Fibroblast of lung (primary cell): ENCODE data around the gene SCFD2. TPM values are rescaled to one million over a fixed set of nuclear protein-coding genes. Genes with fewer than 3 reads are reported as not detected.

Experiments
- DNase-seq, 2 donors: peaks; one replicate each; pipeline versions ENCODE4 v3.0.0 to v3.0.0-alpha.2; 2010; ENCODE audit warnings: low read depth in 2 of 2
- H2AFZ ChIP-seq: 2 replicates; pipeline ENCODE4 v1.5.1; 2012; ENCODE audit warnings: low read length, control low read depth, inconsistent platforms
- H3K27ac ChIP-seq: 2 replicates; pipeline ENCODE4 v1.5.1; 2011; ENCODE audit warnings: low read length, control low read depth; ENCODE audit not compliant: insufficient read depth
- H3K27me3 ChIP-seq: 2 replicates; pipeline ENCODE4 v1.5.1; 2011; ENCODE audit warnings: mild to moderate bottlenecking, low read length; ENCODE audit not compliant: control insufficient read depth, insufficient read depth
- H3K36me3 ChIP-seq: 2 replicates; pipeline ENCODE4 v1.5.1; 2011; ENCODE audit warnings: low read length; ENCODE audit not compliant: control insufficient read depth, insufficient read depth
- H3K4me1 ChIP-seq: 2 replicates; pipeline ENCODE4 v1.5.1; 2011; ENCODE audit warnings: low read length; ENCODE audit not compliant: control insufficient read depth, insufficient read depth; ENCODE audit errors: extremely low read depth
- H3K4me2 ChIP-seq: 2 replicates; pipeline ENCODE4 v1.5.1; 2011; ENCODE audit warnings: low read length, control low read depth; ENCODE audit not compliant: insufficient read depth; ENCODE audit errors: extremely low read depth
- H3K4me3 ChIP-seq, 4 experiments: fragments of 200-600 bp in 1 of 4; sonication (generic) in 1 of 4; replicated peaks in 1 of 4; 2 replicates each; pipeline ENCODE4 v1.5.1; 2011 to 2016; ENCODE audit warnings: low read length in 4 of 4, low read depth in 3 of 4, mild to moderate bottlenecking in 3 of 4, control low read depth in 2 of 4, inconsistent platforms in 1 of 4, mixed read lengths in 1 of 4; ENCODE audit not compliant: insufficient read depth in 1 of 4; ENCODE audit errors: control extremely low read depth in 1 of 4
- H3K79me2 ChIP-seq: 2 replicates; pipeline ENCODE4 v1.5.1; 2012; ENCODE audit warnings: mild to moderate bottlenecking, low read length, inconsistent platforms; ENCODE audit not compliant: control insufficient read depth, insufficient read depth
- H3K9ac ChIP-seq: 2 replicates; pipeline ENCODE4 v1.5.1; 2011; ENCODE audit warnings: mild to moderate bottlenecking, low read length, control low read depth; ENCODE audit not compliant: insufficient read depth
- H3K9me3 ChIP-seq: 2 replicates; pipeline ENCODE4 v1.5.1; 2012; ENCODE audit warnings: low read depth, low read length; ENCODE audit not compliant: control insufficient read depth, insufficient read depth
- H4K20me1 ChIP-seq: 2 replicates; pipeline ENCODE4 v1.5.1; 2011; ENCODE audit warnings: low read length; ENCODE audit not compliant: control insufficient read depth, insufficient read depth; ENCODE audit errors: extremely low read depth
- CTCF ChIP-seq, 2 donors: IDR thresholded peaks in 1 of 2; conservative IDR thresholded peaks in 1 of 2; 1 replicate in 1 of 2; 2 replicates in 1 of 2; pipeline ENCODE4 v1.5.1; 2011 to 2012; ENCODE audit warnings: low read length in 2 of 2, control low read depth in 1 of 2, inconsistent platforms in 1 of 2, low read depth in 1 of 2, mild to moderate bottlenecking in 1 of 2
- EZH2 ChIP-seq: IDR thresholded peaks from 2 replicates; pipeline ENCODE4 v1.5.1; 2012; ENCODE audit warnings: low read length, control low read depth, mild to moderate bottlenecking; ENCODE audit errors: missing control alignments
- polyA plus RNA-seq, 2 donors: library from polyadenylated mRNA; depleted of rRNA in 1 of 2; stranded (reverse) in 1 of 2; unstranded in 1 of 2; fragments of >200 nt; gene quantifications; 2 replicates each; pipeline ENCODE4 v1.2.1, GENCODE V29; 2011 to 2012; ENCODE audit warnings: missing spikeins in 1 of 2
- total RNA-seq: library from RNA; depleted of rRNA; stranded (reverse); fragments of >200 nt; gene quantifications from 2 replicates; pipeline ENCODE4 v1.2.1, GENCODE V29; 2014

SCFD2 gene
- total and polyA plus RNA-seq, 2 donors (not counting 1 experiment from before 2014, with no cell fraction given): 16.2 to 23.1 TPM

GRCh38 chr4:52917817-52918216 lies 448.0 kb downstream of the SCFD2 start:
- Histone ChIP-seq H3K79me2 (no peaks in the 10 kb centered on the region), H2AFZ (no peak overlapping the region), H3K4me3 (no peak overlapping the region), H3K9me3 (no peaks in the 10 kb centered on the region), H3K9ac (no peak overlapping the region), H3K27ac (no peak overlapping the region), H3K36me3 (no peaks in the 10 kb centered on the region), H3K4me1 (peaks cover 4% of the 10 kb centered on the region), H4K20me1 (no peaks in the 10 kb centered on the region), H3K27me3 (no peaks in the 10 kb centered on the region), H3K4me2 (no peak overlapping the region)
- no peak for DNase-seq
- TF ChIP-seq EZH2 (no peak), CTCF (conservative IDR thresholded peaks at IDR 0.05 in 1 of 2, IDR thresholded peaks at IDR 0.05 in 1 of 2; ENCODE audit: low read depth in 1 of 2, low read length in 2 of 2) (no peak)

- Histone ChIP-seq H3K4me2 (no peak overlapping the region), H3K4me1 (peaks cover 4% of the 10 kb centered on the region), H4K20me1 (no peaks in the 10 kb centered on the region), H3K36me3 (no peaks in the 10 kb centered on the region), H3K9me3 (no peaks in the 10 kb centered on the region), H2AFZ (no peak overlapping the region), H3K9ac (no peak overlapping the region), H3K79me2 (no peaks in the 10 kb centered on the region), H3K27ac (no peak overlapping the region), H3K27me3 (no peaks in the 10 kb centered on the region), H3K4me3 (no peak overlapping the region)
- TF ChIP-seq EZH2: no peak
- no peak for TF ChIP-seq CTCF (conservative IDR thresholded peaks at IDR 0.05 in 1 of 2, IDR thresholded peaks at IDR 0.05 in 1 of 2; ENCODE audit: low read depth in 1 of 2, low read length in 2 of 2)
- no peak for DNase-seq
These were observed 450.0 kb downstream of the SCFD2 start for GRCh38 chr4:52915730-52916300.

- no peak for TF ChIP-seq EZH2
- TF ChIP-seq CTCF (conservative IDR thresholded peaks at IDR 0.05 in 1 of 2, IDR thresholded peaks at IDR 0.05 in 1 of 2; ENCODE audit: low read depth in 1 of 2, low read length in 2 of 2): no peak
- Histone ChIP-seq H3K4me2 (no peak overlapping the region), H2AFZ (no peak overlapping the region), H3K79me2 (no peaks in the 10 kb centered on the region), H3K27ac (no peak overlapping the region), H3K9me3 (no peaks in the 10 kb centered on the region), H3K4me3 (no peak overlapping the region), H4K20me1 (no peaks in the 10 kb centered on the region), H3K9ac (no peak overlapping the region), H3K36me3 (no peaks in the 10 kb centered on the region), H3K27me3 (no peaks in the 10 kb centered on the region), H3K4me1 (peaks cover 4% of the 10 kb centered on the region)
- no peak for DNase-seq
These were observed 450.7 kb downstream of the SCFD2 start for GRCh38 chr4:52915191-52915590.
